Adipocyte (in vitro differentiated cells): ENCODE data around the gene SLC8B1.

Experiments used
- DNase-seq: peaks from one replicate; pipeline ENCODE4 v3.0.0-alpha.2; 2015; ENCODE audit warnings: low read depth
- H3K27me3 ChIP-seq: replicated peaks from 2 replicates; pipeline ENCODE4 v1.7.0; 2013; ENCODE audit warnings: mild to moderate bottlenecking, low read length, moderate library complexity; ENCODE audit not compliant: control insufficient read depth, insufficient read depth
- H3K36me3 ChIP-seq: 2 replicates; pipeline ENCODE4 v1.7.0; 2013; ENCODE audit warnings: low read length, mild to moderate bottlenecking, moderate library complexity; ENCODE audit not compliant: control insufficient read depth, insufficient read depth, severe bottlenecking
- H3K4me1 ChIP-seq: 2 replicates; pipeline ENCODE4 v1.7.0; 2013; ENCODE audit warnings: mild to moderate bottlenecking, low read length, moderate library complexity; ENCODE audit not compliant: control insufficient read depth, insufficient read depth
- H3K4me3 ChIP-seq: 2 replicates; pipeline ENCODE4 v1.7.0; 2013; ENCODE audit warnings: mild to moderate bottlenecking, low read length, moderate library complexity
- H3K9ac ChIP-seq: 2 replicates; pipeline ENCODE4 v1.7.0; 2013; ENCODE audit warnings: mild to moderate bottlenecking, low read length, moderate library complexity
- H3K9me3 ChIP-seq: 2 replicates; pipeline ENCODE4 v1.7.0; 2013; ENCODE audit warnings: mild to moderate bottlenecking, low read length, moderate library complexity; ENCODE audit not compliant: control insufficient read depth

The SLC8B1 gene

DNA sequence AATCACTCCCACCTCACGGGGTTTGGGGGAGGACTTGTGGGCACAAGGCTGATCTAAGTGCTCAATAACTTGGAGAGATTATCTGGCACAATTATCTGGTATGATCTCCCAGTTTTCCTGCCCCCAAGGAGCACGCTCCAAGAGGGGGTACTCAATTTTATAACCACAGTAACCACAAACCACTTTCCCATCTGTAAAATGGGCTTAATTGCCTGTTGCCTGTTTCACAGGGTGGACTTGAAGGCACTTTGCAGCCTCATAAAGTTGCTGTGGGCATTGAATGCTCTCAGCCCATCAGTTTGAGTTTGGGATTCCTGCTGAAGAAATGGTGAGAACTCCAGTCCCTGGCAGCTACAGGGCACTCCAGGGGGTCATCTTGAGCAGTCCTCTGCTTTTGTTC, 4.4 kb downstream of the SLC8B1 start:
- peaks cover 25% of the 10 kb centered on the region for H3K4me1 ChIP-seq
- H3K36me3 ChIP-seq: peaks cover 3% of the 10 kb centered on the region
- H3K9ac ChIP-seq: no peak overlapping the region
- no peak overlapping the region for H3K4me3 ChIP-seq
- no peak for DNase-seq
- H3K9me3 ChIP-seq: no peaks in the 10 kb centered on the region
- H3K27me3 ChIP-seq: no peaks in the 10 kb centered on the region

DNA sequence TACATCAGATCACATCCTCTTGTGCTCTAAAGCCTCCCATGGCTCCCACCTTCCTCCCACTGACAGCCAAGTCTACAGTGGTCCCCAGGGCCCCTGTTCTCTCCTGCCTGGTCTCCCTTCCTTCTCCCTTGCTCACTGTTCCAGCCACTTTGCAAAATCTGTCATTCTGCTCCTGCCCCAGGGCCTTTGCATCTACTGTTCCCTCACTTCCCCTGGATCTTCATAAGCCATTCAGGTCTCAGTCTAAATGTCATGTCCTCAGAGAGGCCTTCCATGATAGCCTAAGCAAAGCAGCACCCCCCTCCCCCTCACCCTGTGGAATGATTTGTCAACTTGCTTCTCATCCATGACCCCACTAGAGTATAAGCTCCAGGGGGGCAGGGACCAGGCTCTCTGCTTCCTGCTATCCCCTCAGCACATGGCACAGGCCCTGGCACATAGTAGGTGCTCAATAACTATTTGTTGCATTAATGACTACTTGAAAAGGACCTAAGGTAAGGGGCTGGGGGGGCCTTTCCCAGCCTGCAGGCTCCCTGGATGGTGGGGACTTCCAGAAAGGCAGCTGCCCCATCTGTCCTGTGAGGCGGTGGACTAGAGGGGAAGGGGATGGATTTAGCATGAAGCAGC, 5.0 kb downstream of the SLC8B1 start:
- DNase-seq: no peak
- Histone ChIP-seq H3K9me3 (no peaks in the 10 kb centered on the region), H3K4me3 (no peak overlapping the region), H3K36me3 (peaks cover 3% of the 10 kb centered on the region), H3K27me3 (no peaks in the 10 kb centered on the region), H3K4me1 (peaks cover 25% of the 10 kb centered on the region), H3K9ac (no peak overlapping the region)

DNA sequence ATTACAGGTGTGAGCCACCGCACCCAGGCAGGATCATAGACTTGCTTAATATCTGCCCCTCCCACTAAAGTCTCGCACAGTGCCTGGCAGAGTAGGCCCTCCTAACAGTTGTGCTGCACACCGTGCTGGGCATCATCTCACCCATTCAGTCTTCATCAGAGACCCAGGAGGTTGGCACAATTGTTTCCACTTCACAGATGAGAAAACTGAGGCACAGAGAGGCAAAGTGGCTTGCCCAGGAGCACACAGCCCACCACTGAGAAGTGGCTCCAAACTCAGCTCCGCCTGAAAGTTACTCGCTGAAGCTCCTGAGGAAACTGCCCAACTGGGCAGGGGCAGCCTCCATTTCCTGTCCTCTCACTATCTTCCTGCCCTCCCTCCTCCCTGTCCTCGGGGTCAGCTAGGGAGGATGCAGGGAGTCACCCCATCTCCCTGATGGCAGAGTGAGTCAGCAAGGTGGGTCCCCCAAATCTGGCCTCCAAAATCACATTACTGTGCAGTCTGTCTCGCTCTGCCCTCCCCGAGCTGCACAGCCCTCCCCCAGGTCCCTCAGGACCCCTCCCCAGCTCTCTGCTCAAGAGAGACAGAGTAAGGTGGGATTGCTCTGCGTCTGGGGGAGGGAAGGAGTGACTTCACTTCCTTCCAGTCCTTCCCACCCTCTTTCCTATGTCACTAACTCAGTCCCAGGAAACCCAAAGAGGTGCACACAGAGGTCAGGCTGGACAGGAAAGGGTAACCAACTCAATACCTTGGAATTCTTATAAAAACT, 5.7 kb downstream of the SLC8B1 start:
- Histone ChIP-seq H3K27me3 (no peaks in the 10 kb centered on the region), H3K4me1 (peaks cover 20% of the 10 kb centered on the region), H3K36me3 (peaks cover 3% of the 10 kb centered on the region)

DNA sequence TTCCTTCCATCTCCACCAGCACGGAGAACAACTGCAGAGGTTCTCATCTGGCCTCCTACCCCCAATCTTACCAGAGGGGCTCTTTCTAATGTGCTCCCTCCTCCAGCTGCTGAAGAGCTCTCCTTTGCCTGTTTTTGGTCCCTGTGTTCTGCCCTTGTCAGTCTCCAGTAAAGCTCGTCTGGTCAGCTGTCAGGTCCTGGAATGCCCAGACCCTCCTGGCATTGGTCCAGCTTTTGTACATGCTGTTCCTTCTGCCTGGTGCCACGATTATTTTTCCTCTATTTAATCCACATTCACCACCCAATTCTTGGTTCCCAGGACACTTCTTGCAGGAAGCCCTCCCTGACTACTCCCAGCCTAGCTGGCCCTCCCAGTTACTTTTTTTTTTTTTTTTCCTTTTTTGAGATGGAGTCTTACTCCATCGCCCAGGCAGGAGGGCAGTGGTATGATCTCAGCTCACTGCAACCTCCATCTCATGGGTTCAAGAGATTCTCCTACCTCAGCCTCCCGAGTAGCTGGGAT, 6.5 kb downstream of the SLC8B1 start:
- H3K36me3 ChIP-seq: peaks cover 3% of the 10 kb centered on the region
- no peak for DNase-seq
- no peaks in the 10 kb centered on the region for H3K27me3 ChIP-seq
- H3K9me3 ChIP-seq: no peaks in the 10 kb centered on the region
- H3K4me1 ChIP-seq: peaks cover 15% of the 10 kb centered on the region
- no peak overlapping the region for H3K9ac ChIP-seq
- H3K4me3 ChIP-seq: no peak overlapping the region

More for the DNA sequence above, 5.7 kb downstream of the SLC8B1 start:
- Histone ChIP-seq H3K9ac (no peak overlapping the region), H3K4me3 (no peak overlapping the region), H3K9me3 (no peaks in the 10 kb centered on the region)
- DNase-seq: no peak

DNA sequence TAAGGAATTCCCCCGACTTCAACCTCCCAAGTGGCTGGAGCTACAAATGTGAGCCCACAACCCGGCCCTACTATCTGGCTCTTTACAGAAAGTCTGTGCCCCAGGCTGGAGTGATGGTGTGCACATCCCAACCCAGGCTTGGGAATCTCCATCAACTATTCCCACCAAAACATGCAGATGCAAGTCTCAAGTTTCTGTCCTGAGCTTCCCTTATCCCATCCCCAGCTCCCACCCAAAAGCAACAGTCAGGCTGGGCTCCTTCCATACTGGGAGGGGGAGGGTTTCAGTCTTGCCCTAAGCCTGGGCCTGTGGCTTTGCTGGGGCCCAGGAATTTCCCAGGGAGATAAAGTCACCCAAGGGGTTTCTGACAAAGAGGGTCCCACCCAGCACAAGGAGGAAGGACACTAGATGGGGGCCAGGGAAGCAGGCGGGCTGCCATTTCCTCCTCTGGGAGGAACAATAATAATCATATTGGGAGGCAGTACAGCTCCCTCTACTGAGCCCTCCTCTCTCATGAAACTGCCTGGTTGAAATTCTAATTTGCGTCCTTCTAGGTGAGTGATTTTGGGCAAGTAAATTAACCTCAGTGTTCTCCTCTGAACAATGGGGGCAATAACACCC, 8.0 kb downstream of the SLC8B1 start:
- Histone ChIP-seq H3K27me3 (no peaks in the 10 kb centered on the region), H3K4me3 (no peak overlapping the region), H3K9me3 (no peaks in the 10 kb centered on the region), H3K36me3 (peaks cover under 1% of the 10 kb centered on the region), H3K9ac (peak overlapping the region; percentile 49), H3K4me1 (peaks cover 15% of the 10 kb centered on the region)
- DNase-seq: no peak

DNA sequence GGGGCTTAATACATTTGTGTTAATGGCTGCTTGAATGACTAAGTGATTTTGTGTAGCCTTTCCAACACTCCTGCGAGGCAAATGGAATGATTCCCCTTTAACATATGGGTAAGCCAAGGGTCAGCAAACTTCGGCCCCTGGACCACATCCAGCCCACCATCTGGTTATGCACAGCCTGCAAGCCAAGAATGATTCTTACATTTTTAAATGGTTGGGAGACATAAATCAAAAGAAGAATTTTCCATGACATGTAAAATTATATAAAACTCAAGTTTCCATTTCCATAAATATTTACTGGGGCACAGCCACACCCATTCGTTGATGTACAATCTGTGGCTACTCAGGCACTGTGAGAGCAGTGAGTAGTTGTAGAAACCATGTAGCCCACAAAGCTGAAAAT, 9.0 kb downstream of the SLC8B1 start:
- Histone ChIP-seq H3K27me3 (no peaks in the 10 kb centered on the region), H3K4me1 (peaks cover 15% of the 10 kb centered on the region), H3K9ac (peak overlapping the region; percentile 49), H3K4me3 (no peak overlapping the region), H3K36me3 (peaks cover 2% of the 10 kb centered on the region), H3K9me3 (no peaks in the 10 kb centered on the region)
- peak; percentile 61 for DNase-seq

DNA sequence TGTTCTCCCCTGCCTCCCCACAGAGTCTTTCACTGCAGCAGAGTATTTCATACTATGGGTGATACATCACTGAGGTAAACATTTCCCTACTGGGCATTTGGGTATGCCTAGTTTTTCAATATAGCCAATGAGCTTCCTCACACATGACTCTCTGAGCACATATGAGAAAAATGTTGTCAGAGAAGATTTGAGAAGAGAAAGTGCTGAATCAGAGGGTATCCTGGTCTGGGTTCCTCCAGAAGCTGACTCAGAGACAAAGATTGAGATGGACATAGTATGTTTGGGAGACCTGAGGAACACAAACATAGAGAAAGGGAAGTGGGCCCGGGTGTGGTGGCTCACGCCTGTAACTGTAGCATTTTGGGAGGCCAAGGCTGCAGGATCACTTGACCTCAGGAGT, 12.6 kb downstream of the SLC8B1 start:
- H3K4me3 ChIP-seq: no peak overlapping the region
- peaks cover 15% of the 10 kb centered on the region for H3K4me1 ChIP-seq
- peak; percentile 43 for DNase-seq
- H3K36me3 ChIP-seq: peaks cover 22% of the 10 kb centered on the region
- no peak overlapping the region for H3K9ac ChIP-seq
- no peaks in the 10 kb centered on the region for H3K27me3 ChIP-seq
- H3K9me3 ChIP-seq: no peaks in the 10 kb centered on the region

DNA sequence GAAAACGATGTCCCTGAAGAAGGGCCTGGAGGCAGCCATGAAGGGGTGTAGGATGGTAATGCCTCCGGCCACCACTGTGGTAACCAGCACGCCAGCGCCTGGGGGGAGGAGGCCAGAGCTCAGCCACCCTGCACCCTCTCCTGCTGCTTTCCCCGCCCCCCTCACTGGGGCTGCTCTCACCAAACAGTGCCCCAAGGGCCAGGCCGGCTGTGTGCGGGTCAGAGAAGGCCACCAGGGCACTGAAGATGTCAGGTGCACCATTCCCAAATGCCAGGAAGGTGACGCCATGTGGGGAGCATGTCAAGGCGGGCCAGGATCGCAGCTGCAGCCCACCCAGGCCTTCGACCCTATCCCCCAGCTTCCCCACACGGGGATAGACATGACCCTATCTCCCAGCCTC, 14.5 kb downstream of the SLC8B1 start:
- DNase-seq: no peak
- H3K9me3 ChIP-seq: no peaks in the 10 kb centered on the region
- no peak overlapping the region for H3K9ac ChIP-seq
- no peaks in the 10 kb centered on the region for H3K27me3 ChIP-seq
- no peaks in the 10 kb centered on the region for H3K4me1 ChIP-seq
- no peak overlapping the region for H3K4me3 ChIP-seq
- peaks cover 24% of the 10 kb centered on the region for H3K36me3 ChIP-seq

DNA sequence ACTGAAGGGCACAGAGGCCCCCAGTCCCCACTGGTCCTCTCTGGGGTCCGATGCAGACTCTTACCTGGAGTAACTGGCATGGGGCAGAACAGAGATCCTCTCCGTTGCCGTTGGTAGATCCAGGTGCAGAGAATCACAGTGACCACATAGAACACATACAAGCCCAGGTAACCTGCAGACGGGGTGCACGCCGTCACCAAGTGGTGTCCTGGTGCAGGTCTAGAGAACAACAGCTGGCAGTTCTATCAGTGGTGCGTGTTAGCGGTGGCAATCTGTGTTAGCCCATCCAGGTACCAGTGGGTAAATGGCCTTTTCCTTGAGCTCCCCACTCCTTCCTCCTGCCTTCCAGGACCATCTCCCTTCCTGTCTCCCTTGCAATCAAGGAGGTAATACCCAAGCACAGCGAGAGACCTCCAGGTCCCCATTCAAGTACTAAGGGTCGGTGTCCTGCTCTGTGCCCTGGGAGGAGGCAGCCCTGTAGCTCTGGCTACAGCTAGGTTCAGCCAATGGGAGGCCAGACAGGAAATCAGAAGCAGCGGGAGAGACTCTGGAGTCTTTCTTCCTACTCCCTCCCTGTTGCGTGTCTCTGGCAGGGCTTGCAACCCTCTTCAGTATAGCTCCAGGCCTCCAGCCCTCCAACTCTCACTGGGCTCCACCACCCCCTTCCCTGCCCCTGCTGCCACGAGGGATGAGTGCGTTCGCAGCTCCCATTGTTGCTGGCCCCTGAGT, 15.8 kb downstream of the SLC8B1 start:
- Histone ChIP-seq H3K36me3 (peaks cover 24% of the 10 kb centered on the region), H3K9me3 (no peaks in the 10 kb centered on the region), H3K9ac (no peak overlapping the region), H3K27me3 (no peaks in the 10 kb centered on the region), H3K4me1 (peaks cover 8% of the 10 kb centered on the region), H3K4me3 (no peak overlapping the region)
- DNase-seq: no peak

DNA sequence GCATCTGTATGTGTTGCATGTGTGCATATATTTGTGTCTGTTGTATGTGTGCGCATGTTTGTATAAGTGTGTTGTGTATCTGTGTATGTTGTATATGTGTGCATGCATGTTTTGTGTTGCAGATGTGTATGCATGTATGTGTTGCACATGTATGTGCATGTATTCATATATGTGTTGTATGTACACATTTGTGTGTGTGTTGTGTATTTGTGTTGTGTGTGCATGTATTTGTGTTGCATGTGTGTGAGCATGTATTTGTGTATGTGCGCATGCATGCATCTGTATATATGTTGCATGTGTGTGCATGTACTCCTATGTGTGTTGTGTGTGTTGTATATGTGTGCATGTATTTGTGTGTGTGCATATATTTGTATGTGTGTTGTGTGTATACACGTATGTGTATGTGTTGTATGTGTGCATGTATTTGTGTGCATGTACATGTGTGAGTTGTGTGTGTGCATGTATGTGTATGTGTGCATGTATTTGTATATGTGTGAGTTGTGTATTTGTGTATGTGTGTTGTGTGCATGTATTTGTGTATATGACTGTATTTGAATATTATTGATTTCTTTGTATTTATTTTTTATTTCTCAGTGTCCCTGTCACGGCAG, 16.8 kb downstream of the SLC8B1 start:
- H3K36me3 ChIP-seq: peaks cover 24% of the 10 kb centered on the region
- peaks cover 9% of the 10 kb centered on the region for H3K4me1 ChIP-seq
- H3K4me3 ChIP-seq: no peak overlapping the region
- H3K27me3 ChIP-seq: no peaks in the 10 kb centered on the region
- no peak for DNase-seq
- no peak overlapping the region for H3K9ac ChIP-seq
- no peaks in the 10 kb centered on the region for H3K9me3 ChIP-seq
